ENCODE results near the gene PHAX. TPM values are rescaled to one million over a fixed set of nuclear protein-coding genes. Genes with fewer than 3 reads are reported as not detected.
"Not testable (repeated sequence)": the region's sequence is repeated elsewhere in the genome, so short reads cannot be mapped to it uniquely, and the experiment has no call there.

The PHAX gene
- total RNA-seq, 1 donor from 2014 or later, result 47.2 TPM

GRCh38 chr5:126651013-126651577 lies 50.3 kb downstream of the PHAX start:
- no peak for TF ChIP-seq CTCF (conservative IDR thresholded peaks at IDR 0.05)

GRCh38 chr5:126656401-126657007 lies 55.8 kb downstream of the PHAX start:
- H3K4me3 Mint-ChIP-seq, result no peak overlapping the region
- no peaks in the 10 kb centered on the region for H3K9me3 Mint-ChIP-seq
- no peak overlapping the region for H3K27ac Mint-ChIP-seq (ENCODE audit: unreplicated experiment)
- H3K27me3 Mint-ChIP-seq (ENCODE audit: low read depth), result no peaks in the 10 kb centered on the region
- no peaks in the 10 kb centered on the region for H3K36me3 Mint-ChIP-seq (ENCODE audit: low read depth)
- H3K4me1 Mint-ChIP-seq, result peaks cover 8% of the 10 kb centered on the region
- TF ChIP-seq CTCF (conservative IDR thresholded peaks at IDR 0.05), result peak; percentile 90
- DNase-seq (ENCODE audit: low read depth, low spot score), result peak; percentile 16

More at GRCh38 chr5:126651013-126651577, 50.3 kb downstream of the PHAX start:
- H3K27ac Mint-ChIP-seq (ENCODE audit: unreplicated experiment), result no peak overlapping the region
- no peaks in the 10 kb centered on the region for H3K36me3 Mint-ChIP-seq (ENCODE audit: low read depth)
- H3K4me1 Mint-ChIP-seq, result no peaks in the 10 kb centered on the region
- no peaks in the 10 kb centered on the region for H3K27me3 Mint-ChIP-seq (ENCODE audit: low read depth)
- no peak overlapping the region for H3K4me3 Mint-ChIP-seq
- no peak for DNase-seq (ENCODE audit: low read depth, low spot score)
- no peaks in the 10 kb centered on the region for H3K9me3 Mint-ChIP-seq

- peaks cover 18% of the 10 kb centered on the region for H3K4me1 Mint-ChIP-seq
- H3K4me3 Mint-ChIP-seq, result no peak overlapping the region
- H3K9me3 Mint-ChIP-seq, result no peaks in the 10 kb centered on the region
- no peaks in the 10 kb centered on the region for H3K27me3 Mint-ChIP-seq (ENCODE audit: low read depth)
- no peaks in the 10 kb centered on the region for H3K36me3 Mint-ChIP-seq (ENCODE audit: low read depth)
- TF ChIP-seq CTCF (conservative IDR thresholded peaks at IDR 0.05), result no peak
- DNase-seq (ENCODE audit: low read depth, low spot score), result no peak
- H3K27ac Mint-ChIP-seq (ENCODE audit: unreplicated experiment), result no peak overlapping the region
Observed at GRCh38 chr5:126658561-126658960, 57.8 kb downstream of the PHAX start.

- Mint-ChIP-seq H3K36me3 (ENCODE audit: low read depth) (no peaks in the 10 kb centered on the region), H3K4me3 (no peak overlapping the region), H3K9me3 (no peaks in the 10 kb centered on the region), H3K27me3 (ENCODE audit: low read depth) (no peaks in the 10 kb centered on the region), H3K4me1 (peaks cover 18% of the 10 kb centered on the region), H3K27ac (ENCODE audit: unreplicated experiment) (no peak overlapping the region)
- TF ChIP-seq CTCF (conservative IDR thresholded peaks at IDR 0.05), result no peak
- no peak for DNase-seq (ENCODE audit: low read depth, low spot score)
Observed at GRCh38 chr5:126659805-126660482, 59.2 kb downstream of the PHAX start.

DNA sequence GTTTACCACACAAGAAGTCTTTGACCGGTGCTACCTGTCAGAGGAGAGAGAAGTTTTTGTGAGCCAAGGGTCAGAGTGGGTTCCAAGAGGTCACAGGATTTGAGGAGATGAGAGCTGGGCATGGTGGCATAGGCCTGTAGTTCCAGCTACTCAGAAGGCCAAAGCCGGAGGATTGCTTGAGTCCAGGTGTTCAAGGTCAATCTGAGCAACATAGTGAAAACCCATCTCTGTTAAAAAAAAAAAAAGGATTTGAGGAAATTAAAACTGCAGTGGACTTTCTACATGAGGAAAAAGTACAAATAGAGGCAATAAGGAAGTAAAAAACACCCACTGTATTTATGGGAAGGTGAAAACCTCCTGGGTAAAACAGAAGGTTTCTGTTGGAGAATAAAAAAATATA lies 63.8 kb downstream of the PHAX start:
- H3K4me1 Mint-ChIP-seq, result peaks cover 18% of the 10 kb centered on the region
- H3K27me3 Mint-ChIP-seq (ENCODE audit: low read depth), result no peaks in the 10 kb centered on the region
- no peaks in the 10 kb centered on the region for H3K9me3 Mint-ChIP-seq
- no peak for DNase-seq (ENCODE audit: low read depth, low spot score)
- no peak for TF ChIP-seq CTCF (conservative IDR thresholded peaks at IDR 0.05)
- H3K27ac Mint-ChIP-seq (ENCODE audit: unreplicated experiment), result no peak overlapping the region
- H3K36me3 Mint-ChIP-seq (ENCODE audit: low read depth), result no peaks in the 10 kb centered on the region
- no peak overlapping the region for H3K4me3 Mint-ChIP-seq

GRCh38 chr5:126670109-126670508 lies 69.4 kb downstream of the PHAX start:
- H3K9me3 Mint-ChIP-seq; H3K4me1 Mint-ChIP-seq; DNase-seq (ENCODE audit: low read depth, low spot score); H3K4me3 Mint-ChIP-seq; H3K36me3 Mint-ChIP-seq (ENCODE audit: low read depth); H3K27me3 Mint-ChIP-seq (ENCODE audit: low read depth); H3K27ac Mint-ChIP-seq (ENCODE audit: unreplicated experiment): not testable (repeated sequence)

GRCh38 chr5:126671681-126672080 lies 70.9 kb downstream of the PHAX start:
- not testable (repeated sequence) for H3K4me3 Mint-ChIP-seq; H3K27me3 Mint-ChIP-seq (ENCODE audit: low read depth); H3K36me3 Mint-ChIP-seq (ENCODE audit: low read depth); H3K9me3 Mint-ChIP-seq; H3K4me1 Mint-ChIP-seq; DNase-seq (ENCODE audit: low read depth, low spot score); H3K27ac Mint-ChIP-seq (ENCODE audit: unreplicated experiment)
